GM19043 (cell line): ENCODE data around the gene KLHL6.

Experiments used
- ATAC-seq: cut with Tn5 transposase; IDR thresholded peaks from one replicate; pipeline ENCODE4 v1.9.1; 2021; ENCODE audit warnings: low read depth; ENCODE audit not compliant: unreplicated experiment

The KLHL6 gene

DNA sequence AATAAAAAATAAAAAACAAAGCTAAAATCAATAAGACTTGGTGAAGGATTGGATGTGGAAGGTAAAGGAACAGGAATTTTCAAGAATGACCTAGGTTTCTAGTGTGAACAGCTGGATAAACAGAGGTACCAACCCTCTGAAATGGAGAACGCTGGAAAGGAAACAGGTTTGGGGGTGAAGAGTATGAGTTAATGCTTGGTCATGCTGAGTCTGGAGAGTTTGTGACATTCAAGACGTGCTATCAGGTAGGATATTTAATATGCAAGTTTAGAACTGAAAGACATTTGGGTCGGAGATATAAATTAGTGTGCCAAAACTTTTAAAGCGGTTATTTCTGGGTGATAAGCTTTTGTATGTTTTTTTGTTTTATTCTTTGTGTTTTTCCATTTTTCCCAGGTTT lies 11.4 kb upstream of the KLHL6 start:
- no peak for ATAC-seq

- no peak for ATAC-seq
Measured at GRCh38 chr3:183564046-183564445, 8.5 kb upstream of the KLHL6 start.

- no peak for ATAC-seq
Measured at GRCh38 chr3:183563536-183563874, 8.0 kb upstream of the KLHL6 start.

DNA sequence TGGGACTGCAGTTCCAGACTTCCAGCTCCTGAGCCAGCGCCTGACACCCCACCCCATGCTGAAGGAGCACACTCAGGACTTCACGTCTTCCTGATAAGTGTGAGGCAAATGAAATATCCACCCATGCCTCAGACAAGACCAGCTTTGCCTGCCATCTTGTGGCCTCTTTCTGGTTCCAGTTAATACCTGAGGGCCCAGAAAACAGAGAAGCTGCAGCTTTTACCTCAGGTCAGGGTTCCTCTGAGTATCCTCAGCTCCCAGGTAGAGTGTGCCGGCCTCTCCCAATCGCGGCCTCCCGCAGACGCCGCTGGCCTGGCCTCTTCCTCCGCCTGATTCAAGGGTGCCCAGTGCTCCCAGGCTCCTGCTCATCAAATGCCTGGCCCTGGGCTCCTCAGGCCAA lies 5.1 kb upstream of the KLHL6 start:
- no peak for ATAC-seq

DNA sequence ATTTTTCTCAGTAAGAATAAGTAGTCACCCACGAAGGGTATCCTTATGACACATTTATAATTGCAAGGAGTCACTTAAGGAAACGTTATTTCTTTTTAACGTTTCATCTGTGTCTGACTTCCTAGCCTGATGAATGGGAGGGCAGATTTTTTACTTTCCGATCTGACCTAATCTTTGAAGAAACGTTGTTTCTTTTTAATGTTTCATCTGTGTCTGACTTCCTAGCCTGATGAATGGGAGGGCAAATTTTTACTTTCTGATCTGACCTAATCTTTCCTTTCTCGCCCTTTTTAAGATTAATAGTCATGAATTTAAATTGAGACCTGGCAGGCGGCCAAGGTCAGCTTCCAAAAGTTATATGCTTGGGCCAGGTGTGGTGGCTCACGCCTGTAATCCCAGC lies 3.0 kb upstream of the KLHL6 start:
- no peak for ATAC-seq

DNA sequence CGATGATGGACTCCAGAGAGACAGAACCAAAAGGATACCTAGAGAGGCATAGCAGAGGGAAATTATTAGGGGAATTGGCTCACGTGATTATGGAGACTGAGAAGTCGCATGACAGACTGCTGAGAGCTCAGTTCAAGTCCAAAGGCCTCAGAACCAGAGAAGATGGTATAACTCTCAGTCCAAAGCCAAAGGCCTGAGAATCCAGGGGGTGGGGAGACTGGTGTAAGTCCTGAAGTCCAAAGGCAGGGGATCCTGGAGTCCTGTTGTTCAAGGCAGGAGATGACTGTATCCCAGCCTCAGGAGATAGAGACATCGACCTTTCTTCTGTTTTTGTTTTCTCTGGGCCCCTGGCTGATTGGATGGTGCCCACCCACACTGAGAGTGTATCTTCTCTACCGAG lies 1.2 kb upstream of the KLHL6 start:
- no peak for ATAC-seq

- ATAC-seq, result no peak
Measured at GRCh38 chr3:183554377-183554776, 1.1 kb downstream of the KLHL6 start.

- no peak for ATAC-seq
Measured at GRCh38 chr3:183553334-183554026, 2.0 kb downstream of the KLHL6 start.

GRCh38 chr3:183551930-183552329 lies 3.6 kb downstream of the KLHL6 start:
- no peak for ATAC-seq

GRCh38 chr3:183548262-183548769 lies 7.2 kb downstream of the KLHL6 start:
- ATAC-seq, result no peak

DNA sequence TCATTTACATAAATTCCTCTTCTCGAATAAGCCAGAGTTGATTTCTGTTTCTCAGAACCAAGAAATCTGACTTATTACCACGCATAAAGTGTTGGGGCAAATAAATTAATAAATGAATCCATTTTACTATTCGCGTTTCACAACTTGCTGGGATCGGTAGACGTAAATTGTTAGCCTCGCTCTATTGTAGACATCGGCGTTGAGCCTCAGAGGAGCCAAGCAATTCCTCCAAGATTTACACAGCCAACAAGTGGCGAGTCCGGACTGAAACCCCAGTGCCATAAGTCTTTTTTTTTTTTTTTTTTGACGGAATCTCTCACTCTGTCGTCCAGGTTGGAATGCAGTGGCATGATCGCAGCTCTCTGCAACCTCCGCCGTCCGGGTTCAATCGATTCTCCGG lies 8.9 kb downstream of the KLHL6 start:
- ATAC-seq, result no peak

DNA sequence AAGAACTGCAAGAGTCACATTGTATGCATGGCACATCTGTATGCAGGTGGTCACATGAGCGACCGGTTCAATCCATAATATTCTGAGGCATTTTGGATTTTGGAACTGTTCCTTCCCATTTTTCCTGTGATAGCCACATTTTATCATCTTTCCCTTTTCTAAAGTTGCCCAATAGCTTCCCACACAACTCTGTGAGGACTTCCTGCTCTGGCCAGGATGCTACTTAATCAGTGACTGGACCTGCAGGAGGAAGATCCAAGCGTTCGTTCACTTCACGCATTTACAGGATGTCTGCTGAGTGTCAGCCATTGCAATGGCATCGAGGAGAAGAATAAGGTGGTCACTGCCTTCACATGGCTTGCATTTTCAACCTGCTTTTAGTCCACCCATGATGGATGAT lies 9.8 kb downstream of the KLHL6 start:
- no peak for ATAC-seq

- no peak for ATAC-seq
Measured at GRCh38 chr3:183542355-183542754, 13.2 kb downstream of the KLHL6 start.

GRCh38 chr3:183541738-183542137 lies 13.8 kb downstream of the KLHL6 start:
- ATAC-seq, result peak; percentile 42

DNA sequence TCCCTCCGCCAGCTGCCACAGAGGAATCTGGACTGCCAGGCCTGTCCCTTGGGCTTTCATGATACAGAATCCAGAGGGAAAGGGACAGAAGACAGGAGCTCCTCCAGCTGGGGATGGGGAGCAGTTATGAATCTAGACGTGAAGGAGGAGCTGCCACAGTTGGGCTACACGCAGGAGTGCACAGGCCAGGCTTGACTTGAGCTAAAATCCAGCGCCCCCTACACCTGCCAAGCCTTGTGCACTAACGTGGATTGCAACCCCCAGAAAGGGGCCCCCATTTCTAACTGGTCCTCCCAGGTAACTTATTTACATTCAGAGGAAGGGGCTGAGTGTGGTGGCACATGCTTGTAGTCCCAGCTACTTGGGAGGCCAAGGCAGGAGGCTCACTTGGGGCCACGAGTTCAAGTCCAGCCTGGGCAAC lies 14.3 kb downstream of the KLHL6 start:
- ATAC-seq, result no peak

DNA sequence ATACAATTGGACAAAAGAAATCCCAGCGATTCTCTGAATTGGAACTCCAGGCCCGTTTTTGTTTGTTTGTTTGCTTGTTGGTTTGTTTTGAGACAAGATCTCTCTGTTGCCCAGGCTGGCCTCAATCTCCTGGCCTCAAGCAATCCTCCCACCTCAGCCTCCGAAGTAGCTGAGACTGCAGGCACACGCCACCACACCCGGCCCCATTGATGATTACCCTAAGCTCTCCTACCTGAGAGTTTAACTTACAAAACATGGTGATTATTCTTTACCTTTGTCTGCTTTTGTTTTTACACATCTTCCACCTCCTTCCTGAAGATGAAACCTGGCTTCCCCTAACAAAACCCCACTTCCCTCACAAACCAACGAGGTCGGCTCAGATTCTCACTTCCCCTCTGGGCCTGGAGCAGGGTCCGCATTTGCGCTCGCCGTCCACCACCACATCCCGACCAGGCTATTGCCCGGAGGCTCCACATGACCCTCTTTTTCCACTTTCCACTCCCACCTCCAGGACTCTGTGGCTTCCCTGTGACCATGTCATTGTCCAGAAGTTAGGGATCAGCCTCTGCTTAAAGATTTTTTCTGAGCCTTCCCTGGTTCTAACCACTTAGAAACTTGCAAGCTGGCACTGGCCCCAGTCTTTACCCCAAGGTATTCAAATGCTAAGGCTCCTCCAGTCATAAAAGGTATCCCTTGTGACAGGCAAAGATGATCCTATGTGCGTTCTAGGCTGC lies 14.8 kb downstream of the KLHL6 start:
- peak; percentile 40 for ATAC-seq

DNA sequence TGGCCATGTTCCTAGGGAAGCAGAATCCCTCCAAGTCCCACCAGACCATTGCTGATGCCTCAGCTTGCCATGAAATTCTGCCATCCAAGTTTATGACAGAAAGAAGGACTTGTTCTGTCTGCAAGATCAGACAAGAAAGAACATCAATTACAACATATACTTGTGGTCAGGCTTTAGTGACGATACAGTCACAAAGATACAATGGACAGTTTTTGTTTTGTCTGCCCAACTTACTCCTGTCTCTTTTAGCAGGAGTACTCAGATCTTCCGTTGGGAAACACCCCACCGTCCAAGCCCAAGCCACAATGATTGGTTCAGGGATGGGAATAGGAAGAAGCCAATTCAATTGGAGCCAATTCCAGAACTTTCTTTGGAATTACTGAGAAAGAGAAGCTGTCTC lies 15.7 kb downstream of the KLHL6 start:
- ATAC-seq, result no peak

DNA sequence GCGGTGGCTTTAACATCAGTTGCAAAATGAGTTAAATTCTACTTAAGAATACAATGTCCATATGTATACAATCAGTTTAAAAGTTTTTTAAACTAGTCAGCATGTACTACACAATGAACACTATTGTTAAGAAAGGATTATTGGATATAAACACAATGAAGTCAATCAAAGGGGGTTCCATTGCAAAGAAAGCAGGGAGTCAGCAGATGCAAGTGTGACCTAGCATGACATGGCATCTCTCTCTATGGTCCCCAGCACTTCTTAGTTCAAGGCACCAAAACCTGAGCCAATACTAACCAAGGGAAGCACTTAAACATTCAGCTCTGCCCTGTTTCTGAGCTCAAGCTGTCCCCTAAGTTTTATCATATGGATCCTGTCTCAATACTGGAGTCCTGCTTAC lies 17.0 kb downstream of the KLHL6 start:
- ATAC-seq, result no peak

- no peak for ATAC-seq
Measured at GRCh38 chr3:183537295-183537730, 18.2 kb downstream of the KLHL6 start.

DNA sequence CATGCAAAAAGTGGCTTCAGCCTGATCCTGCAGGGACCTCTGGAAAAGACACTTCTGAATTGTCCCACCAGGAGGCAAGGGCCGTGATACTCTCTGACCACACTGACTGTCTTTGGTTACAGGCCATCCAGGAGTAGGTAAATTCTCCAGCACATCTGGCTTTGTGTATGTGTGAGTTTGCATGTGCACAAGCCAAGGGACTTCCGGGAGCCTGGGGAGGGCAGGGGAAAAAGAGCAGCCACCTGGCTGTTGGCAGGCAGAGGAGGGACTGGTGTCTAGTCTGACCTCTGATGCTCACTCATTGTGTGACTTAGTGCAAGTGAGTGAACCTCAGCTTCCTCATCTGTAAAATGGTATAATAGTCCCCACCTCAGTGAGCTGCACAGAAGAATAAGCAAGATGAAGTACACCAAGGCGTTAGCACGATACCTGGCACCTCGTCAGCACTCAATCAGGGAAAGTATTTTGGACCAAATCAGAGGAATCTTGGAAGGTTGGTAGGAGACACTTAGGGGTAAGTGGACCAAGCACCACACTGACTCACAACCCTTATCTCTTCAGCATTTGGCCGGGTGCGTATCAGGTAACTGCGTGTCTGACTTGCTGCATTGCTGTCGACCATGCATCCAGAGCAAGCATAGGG lies 19.1 kb downstream of the KLHL6 start:
- ATAC-seq, result peak; percentile 66

DNA sequence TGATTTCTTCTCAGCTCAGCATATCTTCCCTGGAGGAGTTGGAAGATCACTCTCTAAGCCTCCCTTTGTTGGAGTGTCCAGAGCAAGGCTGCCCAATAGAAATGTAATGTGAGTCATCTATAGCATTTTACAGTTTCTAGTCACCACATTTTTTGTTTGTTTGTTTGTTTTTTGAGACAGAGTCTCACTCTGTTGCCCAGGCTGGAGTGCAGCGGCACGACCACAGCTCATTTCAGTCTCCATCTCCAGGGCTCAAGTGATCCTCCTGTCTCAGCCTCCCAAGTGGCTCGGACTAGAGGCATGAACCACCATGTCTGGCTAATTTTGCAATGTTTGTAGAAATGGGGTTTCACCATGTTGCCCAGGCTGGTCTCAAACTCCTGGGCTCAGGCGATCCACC lies 21.3 kb downstream of the KLHL6 start:
- no peak for ATAC-seq
